NCI-H2081 treated with DMSO at 0.1 percent for 48 hours (cell line): ENCODE results near the gene UROD.
"Not testable (repeated sequence)": the region's sequence is repeated elsewhere in the genome, so short reads cannot be mapped to it uniquely, and the experiment has no call there.

Experiments
- DNase-seq: peaks from one replicate; lab custom pipeline; 2025; lab: John Stamatoyannopoulos, UW

Gene UROD

GRCh38 chr1:45040297-45040696, 28.2 kb downstream of the UROD start:
- no peak for DNase-seq

- DNase-seq = no peak
Observed at GRCh38 chr1:45043094-45043493, 31.0 kb downstream of the UROD start.

- no peak for DNase-seq
Observed at GRCh38 chr1:45044916-45045315, 32.9 kb downstream of the UROD start.

GRCh38 chr1:45047032-45047431, 35.0 kb downstream of the UROD start:
- no peak for DNase-seq

- no peak for DNase-seq
Observed at GRCh38 chr1:45051005-45051772, 39.1 kb downstream of the UROD start.

- DNase-seq = no peak
Observed at GRCh38 chr1:45057542-45057941, 45.5 kb downstream of the UROD start.

GRCh38 chr1:45059829-45060228, 47.8 kb downstream of the UROD start:
- DNase-seq = no peak

- not testable (repeated sequence) for DNase-seq
Observed at GRCh38 chr1:45062463-45062862, 50.4 kb downstream of the UROD start.

- DNase-seq = no peak
Observed at GRCh38 chr1:45065083-45065482, 53.0 kb downstream of the UROD start.
